ENCODE data around the gene ELP4. TPM values are rescaled to one million over a fixed set of nuclear protein-coding genes. Genes with fewer than 3 reads are reported as not detected.

ELP4 gene
- total and polyA plus RNA-seq, 2 donors (not counting 1 experiment from before 2014, with no cell fraction given): 7.1 to 31.3 TPM

DNA sequence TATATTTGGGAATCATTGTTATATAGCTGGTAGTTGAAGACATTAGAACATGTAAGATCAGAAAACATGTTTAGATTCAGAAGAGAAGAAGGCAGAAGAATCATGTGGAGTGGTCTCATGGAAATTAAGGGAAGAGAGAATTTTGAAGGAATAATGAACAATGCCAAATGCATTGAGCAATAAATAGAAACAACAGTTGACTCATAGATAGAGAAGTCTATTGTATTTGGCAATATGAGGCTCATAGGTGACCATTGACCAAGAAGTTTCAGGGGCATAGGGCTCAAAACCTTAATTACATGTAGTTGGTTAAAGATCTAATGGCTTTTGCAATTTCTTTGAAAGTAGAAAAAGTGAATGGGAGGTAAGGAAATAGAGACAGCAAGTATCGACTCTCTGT lies 177.7 kb downstream of the ELP4 start:
- CTCF ChIA-PET: no interaction called here
- no peaks in the 10 kb centered on the region for H3K9me3 ChIP-seq (ENCODE audit: control extremely low read depth in 1 of 3, control insufficient read depth in 2 of 3, insufficient read depth in 1 of 3, low read length in 2 of 3)
- WGBS (ENCODE audit: insufficient coverage): no CpG with 5 or more reads among the region's 1 CpG

GRCh38 chr11:31687861-31688260 lies 178.3 kb downstream of the ELP4 start:
- no CpG with 5 or more reads among the region's 4 CpGs for WGBS (ENCODE audit: insufficient coverage)
- Histone ChIP-seq H3K9me3 (ENCODE audit: control extremely low read depth in 1 of 3, control insufficient read depth in 2 of 3, insufficient read depth in 1 of 3, low read length in 2 of 3) (no peaks in the 10 kb centered on the region), H3K27ac (ENCODE audit: low read length in 2 of 2) (no peak overlapping the region), H3K4me2 (replicated peaks; ENCODE audit: low read depth, low read length, poor library complexity, severe bottlenecking) (no peak overlapping the region), H3K4me1 (ENCODE audit: control insufficient read depth in 2 of 2, insufficient read depth in 2 of 2, low read length in 2 of 2) (no peaks in the 10 kb centered on the region), H4K20me1 (ENCODE audit: control insufficient read depth, insufficient read depth, low read length, poor library complexity, severe bottlenecking) (no peaks in the 10 kb centered on the region), H3K79me2 (ENCODE audit: control insufficient read depth, insufficient read depth, low read length) (no peaks in the 10 kb centered on the region), H3K4me3 (ENCODE audit: control extremely low read depth in 1 of 5, extremely low read depth in 1 of 5, insufficient read depth in 1 of 5, low read depth in 2 of 5, low read length in 4 of 5) (no peak overlapping the region), H3K9ac (ENCODE audit: low read length) (no peak overlapping the region), H3K36me3 (replicated peaks in 1 of 2; ENCODE audit: control extremely low read depth in 1 of 2, control insufficient read depth in 1 of 2, extremely low read depth in 1 of 2, insufficient read depth in 2 of 2, low read length in 1 of 2) (no peaks in the 10 kb centered on the region), H2AFZ (ENCODE audit: insufficient read depth, low read depth, low read length, poor library complexity, severe bottlenecking) (no peak overlapping the region), H3K27me3 (replicated peaks in 1 of 4; ENCODE audit: control extremely low read depth in 1 of 4, control insufficient read depth in 3 of 4, insufficient read depth in 4 of 4, low read length in 3 of 4) (no peaks in the 10 kb centered on the region)
- intact Hi-C loops (cut with micrococcal nuclease): no loop called here
- Mint-ChIP-seq H3K27me3 (no peaks in the 10 kb centered on the region), H3K27ac (no peak overlapping the region), H3K4me3 (no peak overlapping the region), H3K4me1 (no peaks in the 10 kb centered on the region), H3K9me3 (ENCODE audit: insufficient read depth) (no peaks in the 10 kb centered on the region)
- ChIA-PET CTCF (no interaction called here), POLR2A (no interaction called here)
- DNase-seq (no peak), ATAC-seq (ENCODE audit: low read depth) (no peak)
- TF ChIP-seq CTCF (IDR thresholded peaks at IDR 0.05) (no peak), EZH2 (IDR thresholded peaks at IDR 0.05; ENCODE audit: borderline replicate concordance, insufficient read depth, low read depth, low read length, poor library complexity, severe bottlenecking) (no peak)

More for the DNA sequence above, 177.7 kb downstream of the ELP4 start:
- Mint-ChIP-seq H3K4me3 (no peak overlapping the region), H3K27me3 (no peaks in the 10 kb centered on the region), H3K9me3 (ENCODE audit: insufficient read depth) (no peaks in the 10 kb centered on the region), H3K27ac (no peak overlapping the region), H3K4me1 (no peaks in the 10 kb centered on the region)
- H4K20me1 ChIP-seq (ENCODE audit: control insufficient read depth, insufficient read depth, low read length, poor library complexity, severe bottlenecking): no peaks in the 10 kb centered on the region
- H3K79me2 ChIP-seq (ENCODE audit: control insufficient read depth, insufficient read depth, low read length): no peaks in the 10 kb centered on the region
- no peak overlapping the region for H2AFZ ChIP-seq (ENCODE audit: insufficient read depth, low read depth, low read length, poor library complexity, severe bottlenecking)
- H3K27me3 ChIP-seq (replicated peaks in 1 of 4; ENCODE audit: control extremely low read depth in 1 of 4, control insufficient read depth in 3 of 4, insufficient read depth in 4 of 4, low read length in 3 of 4): no peaks in the 10 kb centered on the region
- H3K27ac ChIP-seq (ENCODE audit: low read length in 2 of 2): no peak overlapping the region
- POLR2A ChIA-PET: no interaction called here
- intact Hi-C loops (cut with micrococcal nuclease): no loop called here
- no peaks in the 10 kb centered on the region for H3K4me1 ChIP-seq (ENCODE audit: control insufficient read depth in 2 of 2, insufficient read depth in 2 of 2, low read length in 2 of 2)
- ATAC-seq (ENCODE audit: low read depth): no peak
- TF ChIP-seq EZH2 (IDR thresholded peaks at IDR 0.05; ENCODE audit: borderline replicate concordance, insufficient read depth, low read depth, low read length, poor library complexity, severe bottlenecking) (no peak), CTCF (IDR thresholded peaks at IDR 0.05) (no peak)
- no peak overlapping the region for H3K4me2 ChIP-seq (replicated peaks; ENCODE audit: low read depth, low read length, poor library complexity, severe bottlenecking)
- no peak overlapping the region for H3K4me3 ChIP-seq (ENCODE audit: control extremely low read depth in 1 of 5, extremely low read depth in 1 of 5, insufficient read depth in 1 of 5, low read depth in 2 of 5, low read length in 4 of 5)
- H3K9ac ChIP-seq (ENCODE audit: low read length): no peak overlapping the region
- DNase-seq: no peak
- no peaks in the 10 kb centered on the region for H3K36me3 ChIP-seq (replicated peaks in 1 of 2; ENCODE audit: control extremely low read depth in 1 of 2, control insufficient read depth in 1 of 2, extremely low read depth in 1 of 2, insufficient read depth in 2 of 2, low read length in 1 of 2)

All from B cell (primary cell).